KOPT-K1 (cell line): ENCODE measurements around the gene SPECC1L.
A peak's percentile ranks its signal among the peaks of the same experiment; 100 is the strongest.

Source experiments
- H3K27ac ChIP-seq: fragments of 200-600 bp; sonication (generic); 2 replicates; pipeline ENCODE4 v1.5.1; 2016; ENCODE audit warnings: antibody characterized with exemption, mild to moderate bottlenecking, low read depth, low read length; ENCODE audit not compliant: poor library complexity, severe bottlenecking
- H3K36me3 ChIP-seq: fragments of 200-600 bp; sonication (generic); 2 replicates; pipeline ENCODE4 v1.5.1; 2017; ENCODE audit warnings: antibody characterized with exemption, mild to moderate bottlenecking, low read length, moderate library complexity; ENCODE audit not compliant: insufficient read depth
- H3K9me3 ChIP-seq: fragments of 200-600 bp; sonication (generic); 2 replicates; pipeline ENCODE4 v1.5.1; 2017; ENCODE audit warnings: antibody characterized with exemption, low read length, mild to moderate bottlenecking; ENCODE audit not compliant: insufficient read depth, poor library complexity, severe bottlenecking

Gene SPECC1L

DNA sequence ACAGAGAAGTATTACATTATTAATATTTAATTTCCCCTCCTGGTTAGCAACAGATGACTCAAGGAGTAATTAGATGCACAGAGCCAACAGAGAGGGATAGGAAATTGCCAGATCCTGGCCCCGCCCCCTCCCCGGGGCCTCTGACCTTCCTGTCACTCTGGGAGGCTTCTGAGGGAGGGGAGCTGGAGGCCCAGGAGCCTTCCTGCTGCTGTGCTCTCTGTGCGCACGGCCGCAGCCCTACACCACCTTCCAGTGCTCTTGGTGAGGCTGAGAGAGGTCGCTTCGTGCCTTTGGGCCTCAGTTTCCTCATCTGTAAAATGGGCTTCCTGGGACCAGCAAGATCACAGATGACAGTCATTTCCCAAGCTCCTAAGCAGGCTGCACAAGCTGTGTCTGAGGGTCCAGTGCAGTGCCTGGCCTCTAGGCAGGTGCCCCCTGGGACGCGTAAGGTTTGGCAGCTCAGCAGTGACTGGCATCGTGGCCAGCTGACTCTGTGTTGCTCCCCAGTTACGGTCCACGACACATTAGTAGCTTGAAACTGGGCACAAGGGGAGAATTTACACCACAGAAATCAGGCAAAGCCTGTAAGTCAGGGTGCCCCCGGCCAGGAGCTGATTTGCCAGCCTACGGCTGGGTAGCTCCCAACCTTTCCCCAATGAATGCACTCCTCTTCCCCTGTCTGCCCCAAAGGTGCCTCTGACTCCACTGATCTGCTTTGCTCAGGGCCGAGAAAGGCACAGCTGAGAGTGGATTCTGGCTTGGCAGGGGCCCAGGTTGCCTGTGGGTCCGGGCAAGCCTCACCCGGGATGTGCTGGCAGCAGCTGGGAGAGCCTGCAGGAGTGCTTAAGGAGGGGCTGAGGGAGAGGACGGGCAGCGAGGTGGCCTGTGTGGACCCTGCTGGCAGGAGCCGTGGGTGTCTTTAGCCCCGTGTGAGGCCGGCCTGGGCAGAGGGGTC lies 159.1 kb downstream of the SPECC1L start:
- H3K36me3 ChIP-seq, result no peaks in the 10 kb centered on the region
- peak overlapping the region; percentile 17 for H3K27ac ChIP-seq
- H3K9me3 ChIP-seq, result peaks cover 5% of the 10 kb centered on the region

DNA sequence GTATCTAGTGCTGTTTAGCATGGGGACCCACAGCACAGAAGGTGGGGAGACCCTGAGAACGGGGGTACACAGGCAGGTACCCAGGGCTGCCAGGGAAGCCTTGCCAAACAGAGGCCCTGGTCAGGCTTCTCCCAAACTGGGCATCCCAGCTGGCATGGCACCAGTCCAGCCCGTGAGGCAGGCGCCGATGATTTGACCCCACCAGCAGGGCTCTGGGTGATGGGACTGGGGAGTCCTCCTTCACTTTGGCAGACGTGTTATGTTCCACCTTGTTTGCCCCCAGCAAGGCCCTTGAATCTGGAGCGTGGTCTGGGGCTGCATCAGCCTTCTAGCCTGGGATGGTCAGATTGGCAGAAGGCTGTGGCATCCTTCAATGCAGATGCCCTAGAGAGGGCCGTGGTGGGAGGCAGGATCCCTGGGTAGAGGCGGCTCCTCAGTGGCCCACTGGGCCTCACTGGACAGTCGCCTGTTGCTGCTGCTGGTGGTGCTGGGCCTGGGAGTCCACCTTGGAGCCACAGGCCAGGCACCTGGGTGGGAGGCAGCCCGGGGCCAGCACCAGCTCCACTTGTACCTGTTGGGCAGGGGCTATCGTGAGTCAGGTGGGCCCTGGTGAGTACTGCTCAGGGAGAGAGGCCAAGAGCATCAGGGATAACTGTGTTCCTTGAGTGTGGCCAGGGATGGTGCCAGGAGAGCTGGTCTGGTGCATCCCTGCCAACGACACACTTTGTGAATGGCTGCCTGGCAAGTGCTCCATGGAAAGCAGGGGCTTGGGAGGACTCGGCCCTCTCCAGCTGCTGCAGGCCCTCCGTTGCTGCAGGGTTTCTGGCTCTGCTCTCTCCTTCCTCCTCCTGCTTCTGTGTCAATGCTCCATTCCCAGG lies 160.0 kb downstream of the SPECC1L start:
- Histone ChIP-seq H3K9me3 (peaks cover 5% of the 10 kb centered on the region), H3K27ac (no peak overlapping the region), H3K36me3 (no peaks in the 10 kb centered on the region)

DNA sequence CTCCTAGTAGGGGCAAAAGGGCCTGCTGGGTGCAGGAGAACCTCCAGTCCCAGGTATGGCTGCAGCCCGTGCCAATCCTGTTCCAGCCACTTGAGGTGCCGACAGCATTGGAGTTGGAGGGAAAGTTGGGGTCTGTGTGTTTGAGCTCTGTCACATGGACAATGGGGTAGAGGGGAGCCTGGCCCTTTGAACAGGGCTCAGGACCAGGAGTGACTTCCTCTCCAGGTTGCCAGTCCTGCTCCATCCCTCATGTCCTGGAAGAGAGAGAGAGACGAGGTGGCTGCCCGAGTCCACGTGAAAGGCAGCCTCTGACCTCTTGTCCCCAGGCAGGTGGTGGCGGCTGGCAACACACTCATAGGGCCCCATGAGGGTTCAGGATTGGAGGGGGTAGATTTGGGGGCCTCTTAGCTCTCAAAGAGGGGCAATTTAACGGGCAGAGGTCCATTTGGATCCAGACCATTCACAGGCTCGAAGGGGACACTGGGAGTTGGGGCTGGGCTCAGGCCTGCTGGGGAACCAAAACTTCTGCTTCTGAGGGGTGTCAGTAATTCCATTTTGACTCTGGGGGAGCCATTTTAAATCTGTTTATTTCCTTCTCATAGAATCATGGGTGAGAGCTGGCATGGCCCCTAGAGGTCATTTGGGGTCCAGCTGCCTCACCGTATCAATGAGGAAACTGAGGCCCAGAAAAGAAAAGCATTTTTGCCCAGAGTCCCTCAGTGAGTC lies 160.8 kb downstream of the SPECC1L start:
- H3K9me3 ChIP-seq, result peaks cover 5% of the 10 kb centered on the region
- no peak overlapping the region for H3K27ac ChIP-seq
- no peaks in the 10 kb centered on the region for H3K36me3 ChIP-seq

DNA sequence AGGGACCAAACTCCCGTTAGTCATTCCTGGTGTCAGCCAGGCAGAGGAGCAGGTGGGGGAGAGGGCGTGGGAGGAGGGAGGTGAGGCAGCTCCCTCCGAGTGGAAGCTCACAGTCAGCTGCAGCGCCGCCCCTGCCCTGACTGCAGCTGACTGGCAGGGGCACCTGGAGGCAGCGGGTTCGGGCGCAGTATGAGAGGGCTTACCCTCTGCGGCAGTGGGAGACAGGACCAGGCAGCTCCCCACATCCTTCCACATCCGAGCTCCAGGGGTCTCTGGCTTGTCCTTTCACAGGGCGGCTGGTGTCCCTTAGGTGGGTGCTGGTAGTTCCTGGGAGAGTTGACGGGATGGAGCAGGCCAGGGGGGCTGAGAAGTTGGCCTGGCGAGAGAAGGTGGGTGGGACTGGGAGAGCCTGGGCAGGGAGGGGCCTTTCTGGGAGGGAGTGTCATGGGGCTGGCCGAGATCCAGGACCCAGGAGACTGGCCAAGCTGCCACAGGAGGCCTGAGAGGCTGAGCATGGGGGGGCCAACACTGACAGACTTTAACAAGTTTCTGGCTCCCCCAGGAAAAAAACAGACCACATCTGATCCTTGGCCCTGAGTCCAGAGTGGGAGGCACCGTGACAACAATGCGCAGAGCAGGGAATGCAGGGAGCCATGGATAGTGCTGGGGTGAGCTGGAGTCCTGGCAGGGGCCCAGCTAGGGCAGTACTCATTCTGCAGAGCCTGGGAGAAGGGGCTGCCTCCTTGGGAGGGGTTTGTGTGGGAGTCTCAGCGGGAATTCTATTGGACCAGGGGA lies 161.6 kb downstream of the SPECC1L start:
- Histone ChIP-seq H3K27ac (no peak overlapping the region), H3K9me3 (peaks cover 5% of the 10 kb centered on the region), H3K36me3 (no peaks in the 10 kb centered on the region)

DNA sequence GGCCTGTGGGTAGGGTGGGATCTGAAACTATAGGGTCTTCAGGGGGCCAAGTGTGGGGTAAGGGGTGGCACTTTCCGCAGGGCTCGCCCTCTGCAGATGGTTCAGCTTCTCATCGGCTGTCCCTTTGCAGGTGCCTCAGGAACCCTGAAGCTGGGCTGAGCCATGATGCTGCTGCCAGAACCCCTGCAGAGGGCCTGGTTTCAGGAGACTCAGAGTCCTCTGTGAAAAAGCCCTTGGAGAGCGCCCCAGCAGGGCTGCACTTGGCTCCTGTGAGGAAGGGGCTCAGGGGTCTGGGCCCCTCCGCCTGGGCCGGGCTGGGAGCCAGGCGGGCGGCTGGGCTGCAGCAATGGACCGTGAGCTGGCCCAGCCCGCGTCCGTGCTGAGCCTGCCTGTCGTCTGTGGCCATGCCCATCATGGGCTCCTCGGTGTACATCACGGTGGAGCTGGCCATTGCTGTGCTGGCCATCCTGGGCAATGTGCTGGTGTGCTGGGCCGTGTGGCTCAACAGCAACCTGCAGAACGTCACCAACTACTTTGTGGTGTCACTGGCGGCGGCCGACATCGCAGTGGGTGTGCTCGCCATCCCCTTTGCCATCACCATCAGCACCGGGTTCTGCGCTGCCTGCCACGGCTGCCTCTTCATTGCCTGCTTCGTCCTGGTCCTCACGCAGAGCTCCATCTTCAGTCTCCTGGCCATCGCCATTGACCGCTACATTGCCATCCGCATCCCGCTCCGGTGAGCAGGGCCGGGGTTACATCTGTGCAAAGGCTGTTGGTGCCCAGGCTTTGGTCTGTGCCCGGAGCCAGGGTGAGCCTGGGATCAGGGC lies 162.6 kb downstream of the SPECC1L start:
- Histone ChIP-seq H3K9me3 (peaks cover 5% of the 10 kb centered on the region), H3K27ac (peak overlapping the region; percentile 68), H3K36me3 (no peaks in the 10 kb centered on the region)

DNA sequence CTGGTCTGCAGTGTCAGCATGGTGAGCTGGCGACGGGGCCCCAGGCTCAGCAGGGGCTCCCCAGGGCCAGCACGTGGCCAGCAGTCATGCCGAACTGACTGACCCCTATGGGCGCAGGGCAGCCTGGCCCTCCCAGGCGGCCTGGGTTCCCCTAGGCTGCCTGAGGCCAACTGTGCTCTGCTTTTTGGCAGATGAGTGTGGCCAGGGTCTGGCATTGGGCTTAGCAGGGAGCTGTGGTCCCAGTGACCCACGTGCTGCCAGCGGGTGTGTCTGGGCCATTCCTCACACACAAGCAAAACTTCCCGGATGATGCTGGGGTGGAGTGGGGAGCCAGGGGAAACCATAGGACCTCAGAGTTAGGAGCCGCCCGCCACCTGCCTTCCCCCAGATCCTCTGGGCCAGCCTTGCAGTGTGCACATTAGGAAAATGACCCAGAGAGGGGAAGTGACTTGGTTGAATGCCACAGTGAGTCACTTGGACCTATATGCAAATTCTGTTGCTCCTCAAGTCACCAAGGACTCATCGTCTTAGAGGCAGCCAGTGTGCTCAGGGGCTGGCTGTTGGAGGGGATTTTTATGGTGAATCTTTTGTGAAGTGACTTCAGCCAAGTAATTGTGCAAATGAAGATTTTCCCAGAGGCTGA lies 163.3 kb downstream of the SPECC1L start:
- Histone ChIP-seq H3K36me3 (no peaks in the 10 kb centered on the region), H3K9me3 (peaks cover 5% of the 10 kb centered on the region), H3K27ac (peak overlapping the region; percentile 68)

DNA sequence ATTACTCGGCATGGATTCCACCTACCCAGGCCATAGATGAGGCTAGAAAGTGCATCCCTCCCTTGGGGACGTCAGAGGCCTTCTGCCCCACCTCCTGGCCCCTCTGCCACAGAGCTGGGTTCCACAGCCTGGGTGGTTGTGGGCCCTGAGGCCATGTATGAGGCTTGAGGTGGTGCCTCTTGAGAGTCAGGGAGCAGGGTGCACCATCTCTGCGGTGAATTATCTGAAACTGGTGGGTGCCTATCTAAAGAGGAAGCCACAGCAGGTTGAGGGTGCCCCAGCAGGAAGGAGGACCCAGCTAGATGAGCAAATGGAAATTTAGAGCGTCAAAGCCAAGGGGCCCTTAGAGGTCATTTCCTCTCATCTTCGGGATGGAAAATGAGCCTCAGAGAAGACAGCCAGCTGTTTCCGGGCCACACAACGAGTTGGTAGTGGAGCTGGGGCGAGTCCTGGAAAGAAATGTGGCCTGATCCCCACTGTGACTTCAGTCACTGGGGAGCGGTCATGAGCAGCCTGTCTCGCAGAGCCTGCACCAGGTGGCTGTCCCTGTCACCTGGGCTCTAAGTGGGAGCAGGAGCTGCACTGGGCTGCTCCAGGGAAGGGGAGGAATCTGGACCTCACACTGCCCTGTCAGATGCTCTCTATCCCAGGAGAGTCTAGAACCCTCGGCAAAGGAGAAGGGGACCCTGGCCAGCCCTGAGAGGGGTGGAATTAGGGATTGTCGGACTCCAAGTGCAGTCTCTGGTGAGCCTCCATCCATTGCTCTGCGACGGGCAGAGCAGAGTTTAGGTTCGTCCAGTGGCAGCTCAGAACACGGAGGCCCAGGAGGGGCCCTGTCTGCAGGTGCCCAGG lies 164.1 kb downstream of the SPECC1L start:
- H3K27ac ChIP-seq, result peak overlapping the region; percentile 68
- no peaks in the 10 kb centered on the region for H3K36me3 ChIP-seq
- peaks cover 5% of the 10 kb centered on the region for H3K9me3 ChIP-seq

DNA sequence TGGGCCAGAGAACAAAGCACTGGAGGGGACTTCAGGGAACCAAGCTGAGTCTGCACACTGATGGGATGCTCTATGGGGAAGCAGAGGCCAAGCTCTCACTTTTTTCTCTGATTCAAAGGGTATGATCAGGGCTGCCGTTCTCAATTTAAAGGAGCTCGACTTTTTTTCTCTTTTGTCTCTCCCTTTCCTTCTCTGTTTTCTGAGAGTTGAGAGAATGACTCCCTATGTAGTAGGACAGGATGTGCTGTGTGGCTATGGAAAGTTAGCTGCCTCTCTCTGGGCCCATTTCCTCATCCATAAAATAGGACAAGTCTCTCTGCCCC lies 164.7 kb downstream of the SPECC1L start:
- Histone ChIP-seq H3K9me3 (peaks cover 5% of the 10 kb centered on the region), H3K27ac (peak overlapping the region; percentile 68), H3K36me3 (no peaks in the 10 kb centered on the region)

DNA sequence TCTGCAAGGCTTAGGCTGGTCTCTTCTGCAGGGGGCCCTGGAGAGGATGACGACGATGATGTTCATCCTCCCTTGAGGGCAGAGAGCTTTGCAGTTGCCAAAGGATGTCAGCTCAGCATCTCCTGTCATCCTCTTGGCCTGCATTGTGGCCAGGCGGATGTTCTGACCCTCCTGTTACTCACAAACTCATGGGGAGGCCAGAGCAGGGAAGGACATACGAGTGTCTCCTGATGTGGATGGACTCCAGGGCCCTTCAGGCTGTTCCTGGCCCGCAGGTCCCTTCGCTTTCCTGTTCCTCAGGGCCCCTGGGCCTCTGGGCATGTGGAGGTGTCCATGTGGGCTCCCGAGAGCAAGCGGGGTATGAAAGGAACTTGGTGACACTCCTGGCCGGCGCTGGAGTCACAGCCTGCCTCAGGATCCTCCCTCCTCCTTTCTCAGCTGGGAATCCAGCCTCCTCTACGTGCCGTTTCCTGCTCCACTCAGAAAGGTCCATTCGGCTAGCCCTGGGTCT lies 165.3 kb downstream of the SPECC1L start:
- Histone ChIP-seq H3K27ac (peak overlapping the region; percentile 68), H3K9me3 (peaks cover 5% of the 10 kb centered on the region), H3K36me3 (no peaks in the 10 kb centered on the region)

DNA sequence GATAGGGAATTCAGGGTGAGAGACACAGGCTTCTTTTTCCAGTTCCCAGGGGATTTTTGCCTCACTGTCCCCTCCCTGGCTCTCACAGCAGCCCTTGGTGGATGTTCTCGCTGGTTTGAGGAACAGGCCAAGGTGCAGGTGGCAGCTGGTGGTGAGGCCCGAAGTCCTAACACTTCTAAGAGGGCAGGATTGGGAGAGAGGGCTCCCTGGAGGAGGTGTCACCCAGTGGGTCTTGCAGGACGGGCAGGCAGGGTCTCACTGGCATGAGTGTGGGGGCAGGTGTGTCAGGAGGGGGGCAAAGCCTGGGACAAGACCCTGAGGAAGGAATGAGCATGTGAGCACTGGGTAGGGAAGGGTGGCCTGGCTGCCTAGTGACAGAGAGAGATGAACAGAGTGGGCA lies 165.9 kb downstream of the SPECC1L start:
- Histone ChIP-seq H3K9me3 (peaks cover 4% of the 10 kb centered on the region), H3K36me3 (no peaks in the 10 kb centered on the region), H3K27ac (peak overlapping the region; percentile 61)

DNA sequence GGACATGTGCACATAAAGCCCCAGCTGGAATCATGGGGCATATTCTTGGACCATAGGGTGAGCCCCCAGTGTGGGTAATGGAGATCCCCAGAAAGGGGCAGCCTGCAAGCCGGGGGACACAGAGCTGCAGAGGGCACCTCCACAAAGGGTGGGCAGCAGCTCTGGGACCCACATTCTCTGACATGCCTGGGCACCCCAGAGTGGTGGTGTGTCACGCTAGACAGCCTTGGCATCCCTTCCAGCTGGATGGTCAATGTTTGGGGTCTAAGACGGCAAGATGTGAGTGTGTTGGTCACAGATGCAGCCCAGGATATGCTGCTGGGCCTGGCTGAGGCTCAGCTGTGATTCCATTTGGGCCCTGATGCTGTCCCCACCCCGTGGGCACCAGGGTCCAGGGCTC lies 166.5 kb downstream of the SPECC1L start:
- Histone ChIP-seq H3K9me3 (no peaks in the 10 kb centered on the region), H3K27ac (peak overlapping the region; percentile 61), H3K36me3 (no peaks in the 10 kb centered on the region)

DNA sequence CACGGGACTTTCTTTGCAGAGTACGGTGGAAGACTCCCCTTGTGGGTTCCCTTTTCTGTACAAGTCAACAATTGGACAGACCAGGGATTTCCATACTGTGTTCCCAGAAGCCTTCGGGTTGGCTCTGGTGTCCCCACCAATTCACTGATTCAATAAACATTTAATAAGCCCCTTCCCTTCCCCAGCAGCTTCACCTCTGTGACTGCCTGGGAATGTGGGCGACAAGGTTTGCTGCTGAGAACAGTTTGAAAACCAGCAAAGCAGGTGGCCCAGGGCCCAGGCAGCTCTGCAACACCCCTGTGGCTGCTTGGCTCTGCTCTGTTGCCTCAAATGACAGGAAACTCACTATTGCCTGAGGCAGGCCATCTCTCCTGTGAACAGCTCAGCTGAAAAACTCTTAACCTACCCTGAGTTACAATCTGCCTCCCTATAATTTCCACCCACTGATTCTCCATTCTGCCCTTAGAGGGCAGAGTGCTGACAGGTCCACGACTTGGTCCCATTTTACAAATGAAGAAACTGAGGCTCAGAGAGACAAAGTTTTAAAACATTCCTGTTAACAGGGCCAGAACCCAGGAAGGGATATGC lies 167.2 kb downstream of the SPECC1L start:
- H3K27ac ChIP-seq, result peak overlapping the region; percentile 61
- H3K9me3 ChIP-seq, result no peaks in the 10 kb centered on the region
- H3K36me3 ChIP-seq, result no peaks in the 10 kb centered on the region
